ENCODE data around the gene ENPP3.

Gene ENPP3

GRCh38 chr6:131642987-131643611, 6.0 kb downstream of the ENPP3 start:
- DNase-seq (ENCODE audit: low read depth in 2 of 2): no peak

- DNase-seq (ENCODE audit: low read depth in 2 of 2): no peak
These were observed 6.9 kb downstream of the ENPP3 start for GRCh38 chr6:131643855-131644460.

- DNase-seq (ENCODE audit: low read depth in 2 of 2): no peak
These were observed 7.8 kb downstream of the ENPP3 start for GRCh38 chr6:131644921-131645320.

- no peak for DNase-seq (ENCODE audit: low read depth in 2 of 2)
These were observed 8.7 kb downstream of the ENPP3 start for GRCh38 chr6:131645846-131646245.

- no peak for DNase-seq (ENCODE audit: low read depth in 2 of 2)
These were observed 9.2 kb downstream of the ENPP3 start for GRCh38 chr6:131646249-131646670.

- no peak for DNase-seq (ENCODE audit: low read depth in 2 of 2)
These were observed 14.7 kb downstream of the ENPP3 start for GRCh38 chr6:131651782-131652181.

- DNase-seq (ENCODE audit: low read depth in 2 of 2): no peak
These were observed 15.4 kb downstream of the ENPP3 start for GRCh38 chr6:131652472-131652871.

GRCh38 chr6:131654326-131654725, 17.2 kb downstream of the ENPP3 start:
- no peak for DNase-seq (ENCODE audit: low read depth in 2 of 2)

GRCh38 chr6:131655387-131655786, 18.3 kb downstream of the ENPP3 start:
- no peak for DNase-seq (ENCODE audit: low read depth in 2 of 2)

- no peak for DNase-seq (ENCODE audit: low read depth in 2 of 2)
These were observed 18.8 kb downstream of the ENPP3 start for GRCh38 chr6:131655951-131656350.

GRCh38 chr6:131656667-131657066, 19.6 kb downstream of the ENPP3 start:
- no peak for DNase-seq (ENCODE audit: low read depth in 2 of 2)

GRCh38 chr6:131657222-131657621, 20.1 kb downstream of the ENPP3 start:
- DNase-seq (ENCODE audit: low read depth in 2 of 2): no peak

- DNase-seq (ENCODE audit: low read depth in 2 of 2): no peak
These were observed 20.6 kb downstream of the ENPP3 start for GRCh38 chr6:131657630-131658111.

GRCh38 chr6:131658287-131658686, 21.2 kb downstream of the ENPP3 start:
- no peak for DNase-seq (ENCODE audit: low read depth in 2 of 2)

GRCh38 chr6:131660195-131660594, 23.1 kb downstream of the ENPP3 start:
- DNase-seq (ENCODE audit: low read depth in 2 of 2): no peak

- DNase-seq (ENCODE audit: low read depth in 2 of 2): no peak
These were observed 26.6 kb downstream of the ENPP3 start for GRCh38 chr6:131663578-131664165.

GRCh38 chr6:131669891-131670290, 32.8 kb downstream of the ENPP3 start:
- no peak for DNase-seq (ENCODE audit: low read depth in 2 of 2)

- no peak for DNase-seq (ENCODE audit: low read depth in 2 of 2)
These were observed 36.1 kb downstream of the ENPP3 start for GRCh38 chr6:131673184-131673583.

- DNase-seq (ENCODE audit: low read depth in 2 of 2): no peak
These were observed 41.3 kb downstream of the ENPP3 start for GRCh38 chr6:131678442-131678841.

GRCh38 chr6:131680868-131681267, 43.8 kb downstream of the ENPP3 start:
- DNase-seq (ENCODE audit: low read depth in 2 of 2): no peak

- DNase-seq (ENCODE audit: low read depth in 2 of 2): no peak
These were observed 44.5 kb downstream of the ENPP3 start for GRCh38 chr6:131681585-131681984.

GRCh38 chr6:131682442-131682841, 45.3 kb downstream of the ENPP3 start:
- DNase-seq (ENCODE audit: low read depth in 2 of 2): no peak

GRCh38 chr6:131683479-131683878, 46.4 kb downstream of the ENPP3 start:
- DNase-seq (ENCODE audit: low read depth in 2 of 2): no peak

Measured in stimulated activated CD8-positive, alpha-beta memory T cell treated with anti-CD3 and anti-CD28 coated beads, Interleukin-2, amount 100 ng/mL, for 1 hour (primary cell).